C4-2B (cell line): Measurements from ENCODE around the gene HSDL1.

Experiments
- ZFX ChIP-seq: fragments of 450-650 bp; IDR thresholded peaks from 2 replicates; pipeline ENCODE4 v1.6.1; 2017
- TF ChIP-seq, protein P1 (sequence below): fragments of 450-650 bp; conservative IDR thresholded peaks from 2 replicates; pipeline ENCODE4 v1.5.1; 2017; ENCODE audit warnings: mild to moderate bottlenecking

DNA sequence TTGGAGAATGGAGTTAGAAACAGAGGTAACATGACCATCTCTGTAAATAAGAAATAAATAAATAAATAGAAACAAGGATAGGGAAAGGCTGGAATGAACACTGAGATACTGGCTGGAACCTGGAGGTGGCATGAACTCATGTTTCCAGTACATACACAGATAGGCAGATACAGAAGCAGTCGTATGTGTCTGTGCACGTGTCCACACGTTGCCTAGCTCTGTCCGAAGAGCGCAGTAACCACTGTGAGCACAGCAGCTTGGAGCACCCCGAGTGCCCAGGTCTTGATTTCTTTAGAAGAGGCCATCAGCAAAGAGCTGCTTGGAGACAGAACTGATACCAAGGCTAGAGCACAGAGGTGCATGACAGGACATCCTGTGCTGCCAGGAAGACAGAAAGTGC is 65.3 kb downstream of the HSDL1 start:
- TF ChIP-seq, protein P1, sequence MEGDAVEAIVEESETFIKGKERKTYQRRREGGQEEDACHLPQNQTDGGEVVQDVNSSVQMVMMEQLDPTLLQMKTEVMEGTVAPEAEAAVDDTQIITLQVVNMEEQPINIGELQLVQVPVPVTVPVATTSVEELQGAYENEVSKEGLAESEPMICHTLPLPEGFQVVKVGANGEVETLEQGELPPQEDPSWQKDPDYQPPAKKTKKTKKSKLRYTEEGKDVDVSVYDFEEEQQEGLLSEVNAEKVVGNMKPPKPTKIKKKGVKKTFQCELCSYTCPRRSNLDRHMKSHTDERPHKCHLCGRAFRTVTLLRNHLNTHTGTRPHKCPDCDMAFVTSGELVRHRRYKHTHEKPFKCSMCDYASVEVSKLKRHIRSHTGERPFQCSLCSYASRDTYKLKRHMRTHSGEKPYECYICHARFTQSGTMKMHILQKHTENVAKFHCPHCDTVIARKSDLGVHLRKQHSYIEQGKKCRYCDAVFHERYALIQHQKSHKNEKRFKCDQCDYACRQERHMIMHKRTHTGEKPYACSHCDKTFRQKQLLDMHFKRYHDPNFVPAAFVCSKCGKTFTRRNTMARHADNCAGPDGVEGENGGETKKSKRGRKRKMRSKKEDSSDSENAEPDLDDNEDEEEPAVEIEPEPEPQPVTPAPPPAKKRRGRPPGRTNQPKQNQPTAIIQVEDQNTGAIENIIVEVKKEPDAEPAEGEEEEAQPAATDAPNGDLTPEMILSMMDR, result no peak
- no peak for TF ChIP-seq ZFX
